ENCODE measurements around the gene SLC37A1.

The SLC37A1 gene

DNA sequence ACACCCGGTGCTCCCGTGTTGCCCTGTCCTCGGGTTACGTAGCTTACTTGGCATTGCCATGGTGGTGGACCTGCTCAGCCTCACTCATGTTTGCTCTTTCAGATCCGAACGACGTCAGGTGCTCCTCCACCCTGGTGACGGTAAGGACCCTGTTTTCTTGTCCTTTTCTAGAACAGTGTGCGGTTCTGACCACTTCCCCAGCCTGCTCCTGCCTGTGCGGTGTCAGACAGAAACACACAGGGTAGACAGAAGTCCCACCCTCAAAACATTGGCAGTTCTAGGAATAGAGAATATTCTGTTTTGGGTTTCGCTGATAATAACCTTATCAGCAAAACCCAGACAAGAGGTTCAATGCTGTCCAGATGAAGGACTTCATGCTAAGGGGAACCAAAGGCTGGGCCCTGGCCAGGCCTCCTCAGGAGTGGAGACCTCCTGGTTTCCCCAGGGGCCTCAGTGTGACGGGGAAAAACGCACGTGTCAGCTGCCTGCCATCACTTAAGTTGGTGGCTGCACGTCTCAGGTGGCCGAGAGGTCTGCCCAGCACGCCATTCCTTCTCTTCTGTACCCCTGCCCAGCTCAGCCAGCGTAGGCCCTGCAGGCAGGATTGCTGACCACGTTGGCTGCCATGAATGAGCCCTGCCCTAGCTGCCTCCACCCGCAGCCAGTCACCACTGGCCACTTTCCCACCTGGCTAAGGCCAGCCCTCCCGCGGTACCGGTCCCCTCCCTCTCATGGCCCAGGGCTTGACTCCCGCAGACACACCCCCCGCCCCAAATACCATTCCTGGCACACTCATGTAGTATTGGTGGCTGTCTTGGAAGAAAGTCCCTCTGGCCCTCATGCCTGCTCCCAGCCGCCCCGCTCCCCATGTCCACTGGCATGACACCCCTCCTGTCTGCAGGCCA is 33.6 kb downstream of the SLC37A1 start:
- no peak for DNase-seq

DNA sequence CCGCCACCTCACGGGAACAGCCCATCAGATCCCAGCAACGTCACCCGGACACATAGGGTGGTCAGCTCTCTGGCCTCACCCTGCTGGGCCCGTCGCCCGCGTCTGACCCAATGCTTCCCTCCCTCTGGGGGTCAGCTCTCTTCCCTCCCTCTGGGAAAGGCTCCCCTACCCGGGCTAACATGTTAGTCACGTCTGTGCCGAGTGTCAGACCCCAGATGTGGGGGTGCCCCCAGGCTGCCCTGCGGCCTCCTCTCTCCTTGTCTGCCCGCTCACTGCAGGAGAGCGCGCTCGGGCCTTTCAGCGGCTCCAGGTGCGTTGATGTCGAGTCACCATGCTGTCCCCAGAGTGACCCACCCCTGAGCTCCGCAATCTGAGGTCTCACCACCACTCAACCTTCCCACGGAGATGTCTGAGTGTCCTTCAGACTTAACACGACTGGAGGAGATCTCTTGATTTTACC is 34.3 kb downstream of the SLC37A1 start:
- no peak for DNase-seq

DNA sequence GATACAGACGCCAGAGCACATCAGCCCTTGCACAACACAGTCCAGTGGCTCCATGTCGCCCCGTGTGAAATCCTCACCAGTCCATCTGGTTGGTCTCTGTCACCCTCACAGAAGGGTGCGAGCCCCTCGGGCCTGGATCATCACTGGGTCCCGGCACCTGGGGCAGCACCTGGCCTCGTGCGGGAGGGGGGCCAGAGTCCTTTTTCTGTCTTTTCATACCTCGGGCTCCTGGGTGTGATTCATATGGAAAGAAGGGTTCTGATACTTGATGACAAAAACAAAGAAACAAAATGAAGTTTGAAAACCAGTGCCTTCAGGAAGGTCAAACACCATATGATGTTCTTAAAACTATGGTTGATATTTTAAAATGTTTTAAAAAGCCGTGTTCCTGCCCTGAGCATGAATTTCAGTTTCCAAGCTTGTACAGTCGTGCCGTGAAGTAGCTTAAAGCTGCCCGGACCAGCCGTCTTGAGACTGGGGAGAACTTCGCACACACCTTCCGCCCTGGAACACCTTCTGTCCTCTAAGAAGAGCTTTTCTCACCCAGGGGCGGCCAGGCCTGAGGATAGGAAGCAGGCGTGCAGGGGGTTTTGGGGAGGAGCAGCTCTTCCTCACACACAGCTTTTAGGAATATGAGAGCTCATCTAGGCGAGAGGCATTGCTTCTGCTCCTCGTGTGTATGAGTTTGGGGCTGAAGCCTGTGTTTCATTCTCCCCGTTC is 35.2 kb downstream of the SLC37A1 start:
- no peak for DNase-seq

DNA sequence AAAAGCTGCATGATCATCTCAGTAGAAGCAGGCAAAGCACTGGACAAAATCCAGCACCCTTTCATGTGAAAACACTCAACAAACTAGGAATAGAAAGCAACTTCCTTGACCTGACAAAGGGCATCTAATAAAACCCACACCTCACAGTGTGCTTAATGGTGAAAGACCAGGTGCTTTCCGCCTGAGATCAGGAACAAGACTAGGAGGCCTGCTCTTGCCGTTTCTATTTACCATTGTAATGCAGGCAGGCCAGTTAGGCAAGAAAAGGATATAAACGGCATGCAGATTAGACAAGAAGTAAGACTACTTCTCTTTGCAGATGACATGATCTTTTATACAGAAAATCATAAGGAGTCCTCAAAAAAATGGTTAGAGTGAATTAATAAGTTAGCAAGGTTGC is 37.2 kb downstream of the SLC37A1 start:
- no peak for DNase-seq

DNA sequence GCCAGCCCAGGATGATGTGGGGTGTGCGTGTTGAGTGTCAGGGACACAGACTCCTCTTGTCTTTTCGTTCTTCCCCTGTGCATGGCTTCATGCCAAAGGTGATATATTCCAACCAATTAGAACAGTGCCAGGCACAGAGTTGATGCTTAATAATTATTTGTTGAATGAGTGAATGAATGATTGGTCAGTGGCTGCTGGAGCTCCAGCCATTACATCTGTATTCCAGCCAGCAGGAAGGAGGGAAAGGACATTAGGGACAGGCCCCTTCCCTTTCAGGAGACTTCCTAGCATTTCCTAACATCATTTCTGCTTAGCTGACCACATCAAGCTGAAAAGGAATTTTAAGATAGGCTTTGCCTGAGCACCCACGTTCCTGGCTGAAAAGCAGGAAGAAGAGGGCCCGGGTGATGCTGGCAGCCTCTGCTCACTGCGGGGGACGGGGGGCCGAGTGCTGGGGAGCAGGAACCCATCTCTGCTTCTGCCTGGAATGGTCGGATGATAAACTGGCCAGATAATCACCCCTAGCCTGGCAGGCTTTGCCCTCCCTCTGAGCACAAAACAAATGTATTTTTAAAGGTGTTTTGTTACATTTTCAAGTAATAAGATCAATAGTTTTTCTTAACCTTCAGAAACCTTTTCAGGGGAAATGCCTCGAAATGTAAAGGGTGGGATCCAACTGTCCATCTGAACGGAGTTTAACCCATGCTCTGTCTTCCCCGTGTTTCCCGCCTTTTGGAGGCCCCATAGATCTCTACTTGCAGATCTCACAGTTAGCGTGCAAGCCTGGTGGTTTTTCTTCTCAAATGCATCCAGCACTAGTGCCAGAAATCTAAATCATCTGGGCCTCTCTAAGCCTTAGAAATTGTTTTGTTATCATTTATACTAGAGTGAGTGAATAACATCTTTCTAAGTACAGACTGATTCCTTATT is 39.0 kb downstream of the SLC37A1 start:
- DNase-seq = no peak

DNA sequence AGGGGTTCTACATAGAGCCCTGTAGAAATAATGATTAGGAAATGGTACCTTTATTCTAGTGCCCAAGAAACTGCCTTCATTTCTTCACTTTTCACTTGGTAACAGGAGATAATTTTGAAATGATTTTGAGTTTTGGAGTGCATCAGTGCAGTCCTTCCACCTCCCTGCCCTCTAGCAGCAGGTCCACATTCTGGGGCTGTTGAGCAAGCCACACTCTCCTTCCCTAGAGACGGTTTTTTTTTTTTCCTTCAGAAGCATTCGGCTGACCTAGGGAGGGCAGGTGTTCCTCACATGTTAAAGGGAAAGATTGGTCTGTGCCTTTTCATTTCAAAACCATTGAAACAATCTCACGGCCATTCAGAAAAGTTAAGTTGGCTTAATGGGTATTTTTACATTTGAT is 39.8 kb downstream of the SLC37A1 start:
- no peak for DNase-seq

DNA sequence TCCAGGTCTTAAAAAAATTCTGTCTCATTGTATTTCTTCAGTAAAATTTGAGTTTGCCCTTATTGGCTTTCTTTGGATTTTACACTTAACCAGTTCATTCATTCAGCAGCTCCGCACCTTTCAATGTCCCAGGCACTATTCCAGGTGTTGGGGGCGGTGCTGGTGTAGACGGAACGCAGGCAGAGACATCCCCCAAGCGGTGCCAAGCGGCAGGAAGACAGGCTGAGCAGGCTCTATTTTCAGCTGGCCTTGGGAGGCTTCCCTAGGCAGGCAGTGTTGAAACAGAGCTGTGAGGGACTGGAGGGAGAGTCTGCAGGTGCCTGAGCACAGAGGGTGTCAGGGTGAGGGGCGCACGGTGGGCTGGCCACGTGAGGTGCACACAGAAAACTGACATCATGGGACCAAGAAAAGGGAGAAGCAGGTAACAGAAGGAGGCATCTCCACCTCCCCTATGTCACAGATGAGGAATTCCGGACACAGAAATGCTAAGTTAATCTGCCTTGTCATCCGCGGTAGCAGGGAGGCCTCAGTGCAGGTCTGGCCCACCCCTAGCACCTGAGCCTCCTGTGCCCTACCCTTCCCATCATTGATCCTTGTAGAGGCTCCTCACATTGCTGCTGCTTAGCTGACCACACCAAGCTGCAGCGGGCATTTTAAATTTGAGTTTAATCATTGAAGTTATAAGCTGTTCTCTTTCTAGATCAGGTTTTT is 40.8 kb downstream of the SLC37A1 start:
- no peak for DNase-seq

DNA sequence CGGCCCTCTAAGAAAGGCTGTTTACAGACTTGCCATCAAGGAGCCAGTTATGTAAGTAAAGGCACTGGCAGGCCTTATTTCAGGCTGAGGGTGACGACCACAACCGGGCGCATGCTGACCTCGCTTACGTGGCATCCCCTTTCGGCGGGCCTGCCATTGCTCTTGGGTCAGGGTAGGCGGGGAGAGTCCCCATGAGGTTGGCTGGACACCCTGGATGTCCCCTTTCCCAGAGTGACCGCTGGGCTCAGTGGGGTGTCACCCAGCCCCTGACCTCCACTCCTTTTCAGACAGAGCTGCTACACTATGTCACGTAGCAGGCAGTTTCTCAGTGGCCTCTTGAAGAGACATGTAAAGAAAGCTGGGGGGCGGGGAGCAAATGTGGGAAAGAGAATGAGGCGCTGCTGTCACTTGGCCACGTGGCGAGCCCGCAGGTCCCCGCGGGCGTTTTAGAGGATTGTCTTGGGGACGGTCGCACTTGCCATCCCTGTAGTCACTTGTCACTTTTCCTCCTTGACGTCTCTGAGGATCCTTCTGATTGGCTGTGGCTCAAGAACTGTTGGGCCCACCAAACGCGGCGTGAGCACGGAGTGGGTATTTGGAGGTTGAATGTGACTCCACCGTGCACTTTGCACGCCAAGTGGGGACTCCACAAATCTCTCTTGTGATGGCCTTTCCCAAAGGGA is 42.2 kb downstream of the SLC37A1 start:
- DNase-seq = no peak

DNA sequence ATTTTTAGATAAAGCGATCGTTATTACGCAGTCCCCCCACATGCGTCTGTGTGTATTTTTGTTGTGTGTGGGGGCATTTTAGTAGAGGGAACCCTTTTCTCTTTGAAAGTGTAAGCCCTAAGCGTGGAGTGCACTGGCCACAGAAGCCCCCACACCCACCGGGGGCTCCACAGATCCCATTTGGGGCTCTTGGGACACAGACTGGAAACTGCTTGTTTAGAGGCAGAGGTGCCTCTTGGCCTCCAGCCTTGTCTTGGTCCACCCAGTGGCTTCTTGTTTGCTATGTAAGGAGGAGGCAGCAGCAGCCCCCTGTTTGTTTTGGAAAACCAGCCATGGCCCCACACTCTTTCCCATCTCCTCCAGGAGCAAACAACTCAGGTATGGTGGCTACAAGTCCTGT is 42.8 kb downstream of the SLC37A1 start:
- DNase-seq = no peak

DNA sequence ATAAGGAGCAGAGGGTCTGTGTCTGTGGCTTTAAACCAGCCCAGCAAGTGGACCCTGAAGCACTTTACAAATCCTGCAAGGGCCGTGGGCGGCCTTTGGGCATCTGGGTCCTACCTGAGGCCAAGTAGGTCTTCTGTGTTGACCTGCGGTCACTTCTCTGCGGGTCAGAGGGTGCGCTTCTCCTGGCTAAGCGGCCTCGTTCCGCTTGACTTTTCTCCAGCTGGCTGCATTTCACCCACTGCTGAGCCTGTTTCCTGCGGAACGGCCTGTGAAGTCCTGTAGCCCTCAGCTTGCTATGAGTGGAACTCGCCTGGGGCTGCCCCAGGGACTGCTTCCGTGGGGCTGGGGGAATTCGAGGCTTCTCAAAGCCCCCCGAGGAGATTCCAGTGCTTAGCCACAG is 43.3 kb downstream of the SLC37A1 start:
- DNase-seq = no peak

DNA sequence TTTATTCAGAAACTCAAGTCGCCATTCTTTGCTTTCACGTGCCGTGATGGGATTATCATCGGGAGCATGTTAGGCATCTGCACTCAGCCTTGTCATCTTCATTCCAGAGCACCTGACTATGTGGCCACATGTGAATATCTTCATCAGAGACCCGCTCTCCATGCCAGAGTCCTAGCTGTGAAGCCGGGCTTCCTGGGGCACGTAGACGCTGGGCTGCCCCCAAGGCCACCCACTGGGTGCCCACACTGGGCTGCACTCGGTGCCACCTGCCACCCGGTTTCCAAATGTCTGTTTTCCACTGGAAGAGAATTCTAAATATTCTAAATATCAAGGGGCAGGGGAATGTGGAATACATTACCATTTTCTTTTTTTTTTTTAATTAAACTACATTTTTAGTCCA is 43.8 kb downstream of the SLC37A1 start:
- no peak for DNase-seq

DNA sequence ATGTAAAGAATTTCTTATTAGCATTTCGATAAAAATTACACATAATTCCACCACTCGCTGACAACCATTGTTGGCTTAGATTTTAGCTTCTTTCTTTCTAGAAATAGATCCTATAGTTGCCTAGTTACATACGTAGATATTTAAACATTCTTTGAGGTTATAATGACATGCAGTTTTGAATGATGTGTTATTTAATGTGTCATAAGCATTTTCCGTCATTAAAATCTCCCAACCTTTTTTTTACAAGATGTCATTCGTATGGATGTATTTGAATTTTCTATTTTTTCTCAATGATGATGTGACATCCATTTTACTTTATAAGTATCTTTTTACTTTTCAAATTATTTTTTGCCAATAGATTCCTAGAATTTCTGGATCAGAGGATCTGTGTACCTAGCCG is 44.7 kb downstream of the SLC37A1 start:
- DNase-seq = no peak

DNA sequence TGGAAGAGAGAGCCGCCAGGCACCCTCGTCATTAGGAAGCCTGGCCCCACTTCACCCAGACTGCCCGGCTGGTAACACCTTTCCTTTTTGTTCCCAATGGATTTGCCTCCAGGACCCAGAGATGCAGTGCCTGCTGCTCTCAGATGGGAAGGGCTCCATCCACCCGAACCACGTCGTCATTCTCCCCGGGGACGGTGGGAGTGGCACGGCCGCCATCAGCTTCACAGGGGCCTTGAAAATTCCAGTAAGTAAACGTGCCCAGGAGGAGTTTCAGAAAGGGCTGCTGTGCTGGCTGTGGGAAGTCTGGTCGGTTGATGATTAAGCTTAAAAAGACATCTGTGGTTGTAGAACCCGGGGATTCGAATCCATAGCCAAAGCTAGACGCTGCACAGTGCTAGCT is 45.2 kb downstream of the SLC37A1 start:
- no peak for DNase-seq

DNA sequence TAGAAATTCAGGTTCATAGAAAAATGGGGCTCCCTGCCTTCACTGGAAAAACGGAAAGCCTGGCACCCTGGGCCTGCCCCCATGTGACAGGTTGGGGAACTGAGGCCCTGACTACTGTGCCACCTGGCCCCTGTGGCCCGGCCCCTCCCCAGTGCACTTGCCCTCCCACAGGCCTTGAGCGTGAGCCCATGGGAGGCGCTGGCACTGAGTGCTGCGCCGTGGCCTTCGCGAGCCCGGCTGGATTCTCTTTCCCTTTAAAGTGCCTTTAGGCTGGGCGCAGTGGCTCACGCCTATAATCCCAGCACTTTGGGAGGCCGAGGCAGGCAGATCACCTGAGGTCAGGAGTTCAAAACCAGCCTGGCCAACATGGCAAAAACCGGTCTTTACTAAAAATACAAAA is 45.7 kb downstream of the SLC37A1 start:
- no peak for DNase-seq

DNA sequence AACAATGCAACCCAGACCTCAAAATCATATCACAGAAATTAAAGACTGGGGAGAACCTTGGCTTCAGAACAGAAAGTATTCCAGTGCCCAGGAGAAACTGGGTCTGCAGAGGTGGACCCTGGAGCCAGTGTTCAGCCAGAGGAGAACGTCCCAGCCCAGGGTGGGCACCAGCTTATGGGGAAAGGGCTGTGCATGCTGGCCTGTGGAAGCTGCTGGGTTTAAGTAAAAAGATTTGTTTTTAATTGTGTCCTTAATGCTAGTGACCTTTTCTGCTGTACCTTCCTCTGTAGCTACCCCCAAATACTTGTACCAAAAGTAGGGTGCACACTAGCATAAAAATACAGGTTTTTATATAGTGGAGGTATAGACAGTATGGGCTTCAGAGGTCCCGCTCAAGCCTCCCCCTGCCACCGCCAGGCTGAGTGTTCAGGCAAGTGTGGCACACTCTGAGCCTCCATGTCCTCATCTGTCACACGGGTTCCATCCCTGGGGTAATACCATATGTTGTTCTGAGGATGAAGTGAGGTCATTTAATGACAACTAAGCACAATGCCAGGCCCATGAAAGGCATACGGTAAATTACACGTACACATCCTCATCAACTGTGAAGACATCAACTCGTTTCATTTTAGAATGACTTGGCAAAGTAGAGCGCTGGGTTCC is 47.0 kb downstream of the SLC37A1 start:
- no peak for DNase-seq

DNA sequence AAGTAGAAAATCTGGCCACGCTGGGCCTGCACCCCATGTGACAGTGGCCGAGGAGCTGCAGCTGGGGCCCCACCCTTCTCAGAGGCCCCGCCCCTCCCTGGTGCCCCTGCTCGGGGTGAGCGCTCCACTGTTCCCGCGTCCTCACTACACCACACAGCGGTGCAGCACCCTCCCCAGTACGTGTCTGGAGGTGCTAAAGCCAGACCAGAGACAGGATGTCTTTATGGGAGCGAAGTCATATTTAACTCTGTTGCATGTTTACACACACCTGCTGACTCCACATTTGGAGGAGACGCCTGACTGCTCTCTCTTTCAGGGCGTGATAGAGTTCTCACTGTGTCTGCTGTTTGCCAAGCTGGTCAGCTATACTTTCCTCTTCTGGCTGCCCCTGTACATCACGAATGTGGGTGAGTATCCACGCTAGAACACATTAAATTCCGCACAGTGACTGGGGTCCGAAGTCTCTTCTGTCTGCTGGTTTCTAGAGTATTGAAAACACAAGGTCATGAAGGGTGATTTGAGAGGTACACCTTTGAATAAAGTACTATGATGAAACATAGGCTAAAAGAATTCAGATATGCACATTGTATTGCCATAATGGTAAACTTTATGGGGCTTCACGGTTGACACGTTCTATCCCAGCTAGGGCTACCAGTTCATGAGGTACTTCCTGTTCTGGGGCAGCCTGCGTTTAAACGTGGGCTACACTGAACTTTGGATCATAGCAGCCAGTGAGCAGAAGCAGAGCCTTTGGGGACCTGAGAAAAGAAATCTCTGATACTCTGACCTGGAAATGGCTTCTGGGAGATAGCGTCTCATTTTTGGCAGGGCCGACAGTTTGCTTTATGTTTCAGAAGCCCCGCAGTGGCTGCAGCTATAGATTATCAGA is 48.4 kb downstream of the SLC37A1 start:
- DNase-seq = no peak

DNA sequence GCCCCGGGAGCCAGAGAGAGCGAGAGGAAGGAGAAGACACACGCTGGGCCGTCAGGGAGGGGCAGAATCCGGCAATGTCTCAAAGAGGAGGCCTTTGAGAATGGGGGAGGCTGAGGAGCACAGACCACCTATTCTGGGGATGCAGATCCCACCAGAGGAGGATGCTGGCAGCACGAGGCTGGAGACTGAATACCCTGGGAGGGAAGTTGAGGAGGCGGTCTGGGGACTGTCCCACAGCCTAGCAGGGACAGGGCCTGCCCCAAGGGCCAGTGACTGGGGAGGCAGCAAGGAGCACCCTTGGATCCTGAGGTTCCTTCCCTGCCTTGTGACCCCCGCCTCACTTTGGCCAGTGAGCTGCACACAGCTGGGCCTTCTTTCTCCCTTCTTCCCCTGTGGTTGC is 49.2 kb downstream of the SLC37A1 start:
- no peak for DNase-seq

DNA sequence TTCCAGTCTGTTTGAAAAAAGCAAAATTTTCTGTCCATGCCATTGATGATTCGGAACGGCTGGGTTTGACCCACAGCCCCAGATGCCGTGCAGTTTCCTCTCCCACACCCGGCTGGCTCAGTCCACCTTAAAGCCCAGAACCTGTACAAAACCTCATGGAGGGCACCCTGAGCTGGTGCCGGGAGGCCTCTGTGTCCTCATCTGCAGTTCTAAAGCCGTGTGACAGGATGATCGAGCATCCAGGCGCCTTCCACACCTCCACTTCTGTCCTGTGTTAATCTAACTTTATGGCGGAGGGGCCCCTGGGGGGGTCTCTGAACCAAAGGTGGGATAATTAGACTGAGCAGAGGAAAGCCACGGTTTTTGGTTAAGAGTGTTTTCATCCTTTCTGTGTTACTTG is 49.6 kb downstream of the SLC37A1 start:
- no peak for DNase-seq

DNA sequence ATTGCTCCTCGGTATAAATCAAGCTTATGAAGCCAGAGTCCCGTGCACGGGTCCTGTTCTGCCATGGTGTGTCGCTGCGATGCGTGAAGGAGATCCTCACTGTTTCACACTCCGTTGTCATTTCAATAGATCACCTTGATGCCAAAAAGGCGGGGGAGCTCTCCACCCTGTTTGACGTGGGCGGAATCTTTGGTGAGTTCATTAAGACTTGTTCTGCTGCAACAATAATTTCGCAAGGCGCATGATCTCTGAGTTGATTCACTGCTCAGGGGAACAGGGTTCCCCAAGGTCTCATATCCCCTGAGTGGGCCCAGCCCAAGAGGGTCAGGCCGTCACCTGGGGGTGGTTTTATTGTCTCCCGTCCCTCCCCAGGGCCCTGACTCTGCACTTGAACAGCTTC is 50.0 kb downstream of the SLC37A1 start:
- no peak for DNase-seq

DNA sequence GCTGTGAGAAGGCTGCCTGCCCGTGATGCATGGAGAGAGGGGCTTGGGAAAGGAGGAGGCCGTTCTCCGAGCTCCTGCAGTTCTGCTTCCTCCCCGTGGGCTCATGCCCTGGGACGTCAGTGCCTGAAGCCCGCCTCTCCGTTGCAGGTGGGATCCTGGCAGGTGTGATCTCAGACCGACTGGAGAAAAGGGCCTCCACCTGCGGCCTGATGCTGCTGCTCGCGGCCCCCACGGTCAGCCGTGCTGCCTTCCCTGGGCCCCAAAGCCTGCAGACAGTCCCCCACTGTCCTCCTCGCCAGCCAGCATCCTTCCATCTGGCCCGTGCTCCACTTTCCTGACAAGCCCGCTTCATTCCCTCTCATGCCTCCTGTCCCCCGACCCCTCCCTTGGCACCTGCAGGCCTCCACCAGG is 50.9 kb downstream of the SLC37A1 start:
- no peak for DNase-seq

All from SW 1271 (cell line).